ENCODE data around the gene ISL1.

Gene ISL1

GRCh38 chr5:51404255-51404654 lies 21.0 kb downstream of the ISL1 start:
- H3K23ac ChIP-seq (ENCODE audit: low read length) = no peak overlapping the region
- no peak overlapping the region for H4K91ac ChIP-seq (ENCODE audit: low read depth, low read length)
- peaks cover 2% of the 10 kb centered on the region for H3K79me2 ChIP-seq (ENCODE audit: control insufficient read depth, insufficient read depth, low read length, poor library complexity)
- H3K4me1 ChIP-seq (ENCODE audit: control insufficient read depth in 1 of 2, insufficient read depth in 2 of 2, low read length in 2 of 2) = peaks cover 8 to 15% of the 10 kb centered on the region in 2 experiments
- H2AK5ac ChIP-seq (ENCODE audit: low read length) = no peak overlapping the region
- no peak overlapping the region for H3K18ac ChIP-seq (ENCODE audit: low read length)
- no peak overlapping the region for H2BK120ac ChIP-seq (ENCODE audit: insufficient read depth, low read length, poor library complexity)
- no peak overlapping the region for H4K8ac ChIP-seq (ENCODE audit: low read depth, low read length)
- no peak overlapping the region for H4K12ac ChIP-seq (ENCODE audit: low read depth, low read length)
- H3K79me1 ChIP-seq (ENCODE audit: low read length) = peaks cover 14% of the 10 kb centered on the region
- no peak overlapping the region for H3K9ac ChIP-seq (ENCODE audit: low read length)
- H3K4me3 ChIP-seq (ENCODE audit: low read depth, low read length) = no peak overlapping the region
- no peak overlapping the region for H3K4me2 ChIP-seq (ENCODE audit: low read length)
- DNase-seq = no peak
- H2BK12ac ChIP-seq (ENCODE audit: low read length) = no peak overlapping the region
- H3K27ac ChIP-seq (ENCODE audit: low read depth, low read length) = peak overlapping the region; percentile 66
- no peak overlapping the region for H2BK5ac ChIP-seq (ENCODE audit: low read depth, low read length, poor library complexity)
- H3K14ac ChIP-seq (ENCODE audit: low read length) = no peak overlapping the region
- no peaks in the 10 kb centered on the region for H3K27me3 ChIP-seq (ENCODE audit: insufficient read depth, low read length)
- no peaks in the 10 kb centered on the region for H3K9me3 ChIP-seq (ENCODE audit: insufficient read depth, low read depth, low read length)
- H3K4ac ChIP-seq (ENCODE audit: low read depth, low read length) = no peak overlapping the region
- H3K36me3 ChIP-seq (ENCODE audit: control insufficient read depth in 1 of 2, insufficient read depth in 2 of 2, low read length in 2 of 2) = peaks cover 0 to 2% of the 10 kb centered on the region in 2 experiments
- no CpG with 5 or more reads among the region's 1 CpG for WGBS (ENCODE audit: extremely low coverage, insufficient coverage, insufficient read length)
- no peak overlapping the region for H2AFZ ChIP-seq (ENCODE audit: insufficient read depth, low read length, poor library complexity)

GRCh38 chr5:51411921-51412325 lies 28.7 kb downstream of the ISL1 start:
- Histone ChIP-seq H3K4me3 (ENCODE audit: low read depth, low read length) (no peak overlapping the region), H3K4me2 (ENCODE audit: low read length) (no peak overlapping the region), H3K4me1 (ENCODE audit: control insufficient read depth in 1 of 2, insufficient read depth in 2 of 2, low read length in 2 of 2) (peaks cover 4 to 21% of the 10 kb centered on the region in 2 experiments), H2BK120ac (ENCODE audit: insufficient read depth, low read length, poor library complexity) (no peak overlapping the region), H4K91ac (ENCODE audit: low read depth, low read length) (no peak overlapping the region), H3K9ac (ENCODE audit: low read length) (no peak overlapping the region), H3K14ac (ENCODE audit: low read length) (no peak overlapping the region), H4K8ac (ENCODE audit: low read depth, low read length) (no peak overlapping the region), H2AFZ (ENCODE audit: insufficient read depth, low read length, poor library complexity) (no peak overlapping the region), H3K36me3 (ENCODE audit: control insufficient read depth in 1 of 2, insufficient read depth in 2 of 2, low read length in 2 of 2) (no peaks in the 10 kb centered on the region), H2BK12ac (ENCODE audit: low read length) (no peak overlapping the region), H3K9me3 (ENCODE audit: insufficient read depth, low read depth, low read length) (no peaks in the 10 kb centered on the region), H2AK5ac (ENCODE audit: low read length) (no peak overlapping the region), H3K27me3 (ENCODE audit: insufficient read depth, low read length) (no peaks in the 10 kb centered on the region), H3K79me2 (ENCODE audit: control insufficient read depth, insufficient read depth, low read length, poor library complexity) (no peaks in the 10 kb centered on the region), H3K79me1 (ENCODE audit: low read length) (peaks cover 9% of the 10 kb centered on the region), H3K23ac (ENCODE audit: low read length) (no peak overlapping the region), H3K4ac (ENCODE audit: low read depth, low read length) (no peak overlapping the region), H4K12ac (ENCODE audit: low read depth, low read length) (no peak overlapping the region), H3K18ac (ENCODE audit: low read length) (no peak overlapping the region), H3K27ac (ENCODE audit: low read depth, low read length) (peak overlapping the region; percentile 61), H2BK5ac (ENCODE audit: low read depth, low read length, poor library complexity) (no peak overlapping the region)
- no CpG with 5 or more reads among the region's 7 CpGs for WGBS (ENCODE audit: extremely low coverage, insufficient coverage, insufficient read length)
- DNase-seq = no peak

- Histone ChIP-seq H2AK5ac (ENCODE audit: low read length) (no peak overlapping the region), H3K9me3 (ENCODE audit: insufficient read depth, low read depth, low read length) (no peaks in the 10 kb centered on the region), H2BK120ac (ENCODE audit: insufficient read depth, low read length, poor library complexity) (peak overlapping the region; percentile 1), H2AFZ (ENCODE audit: insufficient read depth, low read length, poor library complexity) (no peak overlapping the region), H4K12ac (ENCODE audit: low read depth, low read length) (no peak overlapping the region), H3K18ac (ENCODE audit: low read length) (no peak overlapping the region), H3K23ac (ENCODE audit: low read length) (no peak overlapping the region), H4K8ac (ENCODE audit: low read depth, low read length) (no peak overlapping the region), H3K79me2 (ENCODE audit: control insufficient read depth, insufficient read depth, low read length, poor library complexity) (no peaks in the 10 kb centered on the region), H4K91ac (ENCODE audit: low read depth, low read length) (no peak overlapping the region), H2BK12ac (ENCODE audit: low read length) (peak overlapping the region; percentile 1), H3K14ac (ENCODE audit: low read length) (no peak overlapping the region), H2BK5ac (ENCODE audit: low read depth, low read length, poor library complexity) (no peak overlapping the region), H3K27me3 (ENCODE audit: insufficient read depth, low read length) (no peaks in the 10 kb centered on the region), H3K4me1 (ENCODE audit: control insufficient read depth in 1 of 2, insufficient read depth in 2 of 2, low read length in 2 of 2) (peaks cover 6 to 21% of the 10 kb centered on the region in 2 experiments), H3K9ac (ENCODE audit: low read length) (no peak overlapping the region), H3K4ac (ENCODE audit: low read depth, low read length) (no peak overlapping the region), H3K36me3 (ENCODE audit: control insufficient read depth in 1 of 2, insufficient read depth in 2 of 2, low read length in 2 of 2) (no peaks in the 10 kb centered on the region), H3K79me1 (ENCODE audit: low read length) (peaks cover 9% of the 10 kb centered on the region), H3K27ac (ENCODE audit: low read depth, low read length) (peak overlapping the region; percentile 48), H3K4me3 (ENCODE audit: low read depth, low read length) (no peak overlapping the region), H3K4me2 (ENCODE audit: low read length) (no peak overlapping the region)
- WGBS (ENCODE audit: extremely low coverage, insufficient coverage, insufficient read length) = no CpG with 5 or more reads among the region's 2 CpGs
- DNase-seq = no peak
Observed at GRCh38 chr5:51414516-51414915, 31.3 kb downstream of the ISL1 start.

- H3K4ac ChIP-seq (ENCODE audit: low read depth, low read length) = no peak overlapping the region
- 100% methylated on average over 1 of the region's 3 CpGs for WGBS (ENCODE audit: extremely low coverage, insufficient coverage, insufficient read length)
- no peaks in the 10 kb centered on the region for H3K36me3 ChIP-seq (ENCODE audit: control insufficient read depth in 1 of 2, insufficient read depth in 2 of 2, low read length in 2 of 2)
- H3K9ac ChIP-seq (ENCODE audit: low read length) = no peak overlapping the region
- no peak overlapping the region for H2BK5ac ChIP-seq (ENCODE audit: low read depth, low read length, poor library complexity)
- H2BK120ac ChIP-seq (ENCODE audit: insufficient read depth, low read length, poor library complexity) = no peak overlapping the region
- no peak overlapping the region for H3K27ac ChIP-seq (ENCODE audit: low read depth, low read length)
- no peak overlapping the region for H3K14ac ChIP-seq (ENCODE audit: low read length)
- no peak overlapping the region for H3K18ac ChIP-seq (ENCODE audit: low read length)
- no peak overlapping the region for H4K12ac ChIP-seq (ENCODE audit: low read depth, low read length)
- peaks cover 6 to 15% of the 10 kb centered on the region in 2 experiments for H3K4me1 ChIP-seq (ENCODE audit: control insufficient read depth in 1 of 2, insufficient read depth in 2 of 2, low read length in 2 of 2)
- no peak for DNase-seq
- no peaks in the 10 kb centered on the region for H3K79me2 ChIP-seq (ENCODE audit: control insufficient read depth, insufficient read depth, low read length, poor library complexity)
- no peak overlapping the region for H2BK12ac ChIP-seq (ENCODE audit: low read length)
- H3K9me3 ChIP-seq (ENCODE audit: insufficient read depth, low read depth, low read length) = no peaks in the 10 kb centered on the region
- no peak overlapping the region for H3K4me2 ChIP-seq (ENCODE audit: low read length)
- no peak overlapping the region for H3K4me3 ChIP-seq (ENCODE audit: low read depth, low read length)
- H2AK5ac ChIP-seq (ENCODE audit: low read length) = no peak overlapping the region
- H4K8ac ChIP-seq (ENCODE audit: low read depth, low read length) = no peak overlapping the region
- no peak overlapping the region for H2AFZ ChIP-seq (ENCODE audit: insufficient read depth, low read length, poor library complexity)
- peaks cover 5% of the 10 kb centered on the region for H3K79me1 ChIP-seq (ENCODE audit: low read length)
- no peaks in the 10 kb centered on the region for H3K27me3 ChIP-seq (ENCODE audit: insufficient read depth, low read length)
- peak overlapping the region; percentile 70 for H4K91ac ChIP-seq (ENCODE audit: low read depth, low read length)
- no peak overlapping the region for H3K23ac ChIP-seq (ENCODE audit: low read length)
Observed at GRCh38 chr5:51416149-51416548, 32.9 kb downstream of the ISL1 start.
